ENCODE data around the gene RBM20. TPM values are rescaled to one million over a fixed set of nuclear protein-coding genes. Genes with fewer than 3 reads are reported as not detected.

The RBM20 gene
- total RNA-seq, 1 donor from 2014 or later: 1.0 TPM

- Mint-ChIP-seq H3K4me1 (ENCODE audit: unreplicated experiment) (no peaks in the 10 kb centered on the region), H3K27ac (ENCODE audit: unreplicated experiment) (no peak overlapping the region), H3K4me3 (ENCODE audit: unreplicated experiment) (no peak overlapping the region), H3K9me3 (ENCODE audit: unreplicated experiment) (no peaks in the 10 kb centered on the region), H3K36me3 (ENCODE audit: low read depth, unreplicated experiment) (no peaks in the 10 kb centered on the region), H3K27me3 (ENCODE audit: unreplicated experiment) (no peaks in the 10 kb centered on the region)
- TF ChIP-seq CTCF (IDR thresholded peaks at IDR 0.05; ENCODE audit: unreplicated experiment): no peak
- no peak for DNase-seq (ENCODE audit: low spot score)
Observed at GRCh38 chr10:110698782-110699201, 54.7 kb downstream of the RBM20 start.

DNA sequence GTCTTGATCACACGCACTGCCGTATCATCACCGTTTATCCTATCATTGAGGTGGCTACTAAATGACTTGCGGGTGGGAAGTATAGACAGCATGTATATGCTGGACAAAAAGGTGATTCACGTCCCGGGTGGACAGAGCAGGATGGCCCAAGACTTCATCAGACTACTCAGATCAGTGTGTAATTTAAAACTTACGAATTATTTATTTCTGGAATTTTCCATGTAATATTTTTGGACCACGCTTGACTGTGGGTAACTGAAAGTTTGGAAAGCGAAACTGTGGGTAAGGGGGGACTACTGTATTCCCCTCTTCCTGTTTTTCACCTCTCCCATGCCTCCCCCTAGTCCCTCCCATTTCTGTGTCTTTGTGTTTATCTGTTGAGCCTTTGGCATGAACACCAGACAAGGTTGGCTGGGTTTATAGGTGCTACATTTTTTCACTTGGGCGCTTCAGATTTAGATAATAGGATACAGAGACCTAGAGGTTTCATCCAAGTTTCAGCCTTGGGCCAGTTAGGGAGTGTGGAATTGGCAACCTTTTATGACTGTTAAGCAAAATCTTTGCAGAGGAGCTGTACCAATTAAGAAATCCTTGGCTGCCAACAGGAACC is 55.8 kb downstream of the RBM20 start:
- Mint-ChIP-seq H3K36me3 (ENCODE audit: low read depth, unreplicated experiment) (no peaks in the 10 kb centered on the region), H3K9me3 (ENCODE audit: unreplicated experiment) (no peaks in the 10 kb centered on the region), H3K4me3 (ENCODE audit: unreplicated experiment) (no peak overlapping the region), H3K27ac (ENCODE audit: unreplicated experiment) (no peak overlapping the region), H3K27me3 (ENCODE audit: unreplicated experiment) (no peaks in the 10 kb centered on the region), H3K4me1 (ENCODE audit: unreplicated experiment) (no peaks in the 10 kb centered on the region)
- TF ChIP-seq CTCF (IDR thresholded peaks at IDR 0.05; ENCODE audit: unreplicated experiment): no peak
- DNase-seq (ENCODE audit: low spot score): no peak

DNA sequence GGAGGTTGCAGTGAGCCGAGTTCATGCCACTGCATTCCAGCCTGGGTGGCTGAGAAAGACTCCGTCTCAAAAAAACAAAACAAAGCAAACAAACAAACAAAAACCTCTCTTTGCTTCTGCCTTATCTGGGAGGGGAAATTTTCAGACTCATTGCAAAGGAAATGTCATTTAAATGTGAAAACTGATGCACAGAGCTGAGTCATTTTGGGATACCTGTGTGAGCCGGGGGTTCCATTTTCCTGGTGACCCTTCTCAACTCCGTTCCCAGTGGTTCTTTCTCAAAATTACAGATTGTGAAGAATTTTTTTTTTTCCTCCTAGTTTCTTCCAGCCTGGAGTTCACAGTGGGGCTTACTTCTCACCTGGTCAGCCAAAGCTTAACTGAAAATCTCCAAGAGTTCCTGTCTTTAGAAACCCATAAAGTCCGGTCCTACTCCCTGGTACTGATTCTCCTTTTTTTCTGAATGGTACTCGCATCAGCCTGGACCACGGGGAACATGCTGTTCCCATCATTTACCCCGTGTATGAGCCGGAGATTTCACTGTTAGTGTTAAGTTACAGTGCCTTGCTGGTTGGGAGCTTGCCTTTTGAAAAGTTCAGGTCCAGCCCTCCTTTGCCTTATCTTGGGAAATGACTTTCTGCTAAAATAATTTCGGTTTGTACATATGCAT is 56.9 kb downstream of the RBM20 start:
- H3K4me1 Mint-ChIP-seq (ENCODE audit: unreplicated experiment): no peaks in the 10 kb centered on the region
- H3K27me3 Mint-ChIP-seq (ENCODE audit: unreplicated experiment): no peaks in the 10 kb centered on the region
- no peak overlapping the region for H3K4me3 Mint-ChIP-seq (ENCODE audit: unreplicated experiment)
- H3K9me3 Mint-ChIP-seq (ENCODE audit: unreplicated experiment): no peaks in the 10 kb centered on the region
- TF ChIP-seq CTCF (IDR thresholded peaks at IDR 0.05; ENCODE audit: unreplicated experiment): no peak
- no peak overlapping the region for H3K27ac Mint-ChIP-seq (ENCODE audit: unreplicated experiment)
- no peak for DNase-seq (ENCODE audit: low spot score)
- no peaks in the 10 kb centered on the region for H3K36me3 Mint-ChIP-seq (ENCODE audit: low read depth, unreplicated experiment)

- no peaks in the 10 kb centered on the region for H3K27me3 Mint-ChIP-seq (ENCODE audit: unreplicated experiment)
- H3K9me3 Mint-ChIP-seq (ENCODE audit: unreplicated experiment): no peaks in the 10 kb centered on the region
- no peaks in the 10 kb centered on the region for H3K36me3 Mint-ChIP-seq (ENCODE audit: low read depth, unreplicated experiment)
- H3K27ac Mint-ChIP-seq (ENCODE audit: unreplicated experiment): no peak overlapping the region
- DNase-seq (ENCODE audit: low spot score): no peak
- no peak overlapping the region for H3K4me3 Mint-ChIP-seq (ENCODE audit: unreplicated experiment)
- no peak for TF ChIP-seq CTCF (IDR thresholded peaks at IDR 0.05; ENCODE audit: unreplicated experiment)
- H3K4me1 Mint-ChIP-seq (ENCODE audit: unreplicated experiment): no peaks in the 10 kb centered on the region
Observed at GRCh38 chr10:110701617-110701971, 57.5 kb downstream of the RBM20 start.

GRCh38 chr10:110704070-110704469 is 59.9 kb downstream of the RBM20 start:
- Mint-ChIP-seq H3K27me3 (ENCODE audit: unreplicated experiment) (no peaks in the 10 kb centered on the region), H3K4me3 (ENCODE audit: unreplicated experiment) (no peak overlapping the region)
- no peak for DNase-seq (ENCODE audit: low spot score)

More at GRCh38 chr10:110704070-110704469, 59.9 kb downstream of the RBM20 start:
- Mint-ChIP-seq H3K4me1 (ENCODE audit: unreplicated experiment) (no peaks in the 10 kb centered on the region), H3K9me3 (ENCODE audit: unreplicated experiment) (no peaks in the 10 kb centered on the region), H3K36me3 (ENCODE audit: low read depth, unreplicated experiment) (no peaks in the 10 kb centered on the region), H3K27ac (ENCODE audit: unreplicated experiment) (no peak overlapping the region)
- TF ChIP-seq CTCF (IDR thresholded peaks at IDR 0.05; ENCODE audit: unreplicated experiment): no peak
